ENCODE data around the gene CRHR1.

CRHR1 gene

GRCh38 chr17:45783593-45784292, 377 bp upstream of the CRHR1 start:
- peak overlapping the region; percentile 93 to 100 (median 100) for H3K4me2 ChIP-seq
- peaks cover 14 to 27% (median 20%) of the 10 kb centered on the region in 10 experiments for H3K4me1 ChIP-seq
- no peaks in the 10 kb centered on the region for H3K9me3 ChIP-seq (replicated peaks in 1 of 11)
- no peak overlapping the region for H3K27ac ChIP-seq
- no peaks in the 10 kb centered on the region for H3K36me3 ChIP-seq
- peak overlapping the region; percentile 56 to 74 (median 65) for H3K4me3 ChIP-seq
- peak overlapping the region in 5 of 11 experiments; percentile 39 to 71 (median 60); a peak in 6 of 22 replicates for H3K9ac ChIP-seq
- peaks cover 71 to 87% (median 79%) of the 10 kb centered on the region in 11 experiments for H3K27me3 ChIP-seq
- peaks cover 0 to 60% (median 26%) of the 10 kb centered on the region in 11 experiments; a peak in 17 of 22 replicates for H4K20me1 ChIP-seq
- no peak for TF ChIP-seq Cebpa-rat (IDR thresholded peaks at IDR 0.05)

- H3K4me1 ChIP-seq, result peaks cover 21 to 38% (median 29%) of the 10 kb centered on the region in 10 experiments
- H3K27me3 ChIP-seq, result peaks cover 71 to 93% (median 81%) of the 10 kb centered on the region in 11 experiments
- H4K20me1 ChIP-seq, result peaks cover 0 to 60% (median 26%) of the 10 kb centered on the region in 11 experiments; a peak in 17 of 22 replicates
- H3K27ac ChIP-seq, result no peak overlapping the region
- H3K4me3 ChIP-seq, result peak overlapping the region; percentile 56 to 74 (median 65)
- peak overlapping the region; percentile 93 to 100 (median 100) for H3K4me2 ChIP-seq
- no peak for TF ChIP-seq Cebpa-rat (IDR thresholded peaks at IDR 0.05)
- H3K36me3 ChIP-seq, result no peaks in the 10 kb centered on the region
- H3K9me3 ChIP-seq (replicated peaks in 1 of 11), result no peaks in the 10 kb centered on the region
- H3K9ac ChIP-seq, result peak overlapping the region; percentile 22 to 71 (median 54); a peak in 17 of 22 replicates
Observed at GRCh38 chr17:45784741-45785479, 790 bp downstream of the CRHR1 start.

- H3K27me3 ChIP-seq, result peaks cover 71 to 86% (median 83%) of the 10 kb centered on the region in 11 experiments
- no peak overlapping the region for H3K27ac ChIP-seq
- H3K4me1 ChIP-seq, result peaks cover 21 to 43% (median 34%) of the 10 kb centered on the region in 10 experiments
- H3K9me3 ChIP-seq (replicated peaks in 1 of 11), result no peaks in the 10 kb centered on the region
- peak overlapping the region; percentile 93 to 100 (median 100) for H3K4me2 ChIP-seq
- H3K9ac ChIP-seq, result peak overlapping the region in 4 of 11 experiments; percentile 48 to 71 (median 61); a peak in 4 of 22 replicates
- peaks cover 0 to 65% (median 26%) of the 10 kb centered on the region in 11 experiments; a peak in 17 of 22 replicates for H4K20me1 ChIP-seq
- H3K4me3 ChIP-seq, result peak overlapping the region; percentile 56 to 74 (median 65); a peak in 19 of 20 replicates
- TF ChIP-seq Cebpa-rat (IDR thresholded peaks at IDR 0.05), result no peak
- H3K36me3 ChIP-seq, result no peaks in the 10 kb centered on the region
Observed at GRCh38 chr17:45785480-45786193, 1.5 kb downstream of the CRHR1 start.

- Histone ChIP-seq H3K27ac (no peak overlapping the region), H3K9me3 (replicated peaks in 1 of 11) (no peaks in the 10 kb centered on the region), H4K20me1 (peaks cover 0 to 66% (median 26%) of the 10 kb centered on the region in 11 experiments; a peak in 17 of 22 replicates), H3K9ac (no peak overlapping the region), H3K27me3 (peaks cover 67 to 86% (median 77%) of the 10 kb centered on the region in 11 experiments), H3K4me3 (no peak overlapping the region), H3K4me2 (no peak overlapping the region), H3K4me1 (peaks cover 21 to 43% (median 34%) of the 10 kb centered on the region in 10 experiments), H3K36me3 (no peaks in the 10 kb centered on the region)
- no peak for TF ChIP-seq Cebpa-rat (IDR thresholded peaks at IDR 0.05)
Observed at GRCh38 chr17:45786349-45786748, 2.2 kb downstream of the CRHR1 start.

GRCh38 chr17:45787044-45787443, 2.9 kb downstream of the CRHR1 start:
- peaks cover 0 to 60% (median 26%) of the 10 kb centered on the region in 11 experiments; a peak in 17 of 22 replicates for H4K20me1 ChIP-seq
- no peak overlapping the region for H3K27ac ChIP-seq
- no peak overlapping the region for H3K4me2 ChIP-seq
- TF ChIP-seq Cebpa-rat (IDR thresholded peaks at IDR 0.05), result no peak
- H3K4me1 ChIP-seq, result peaks cover 21 to 43% (median 34%) of the 10 kb centered on the region in 10 experiments
- no peaks in the 10 kb centered on the region for H3K9me3 ChIP-seq (replicated peaks in 1 of 11)
- H3K36me3 ChIP-seq, result no peaks in the 10 kb centered on the region
- peaks cover 60 to 82% (median 70%) of the 10 kb centered on the region in 11 experiments for H3K27me3 ChIP-seq
- no peak overlapping the region for H3K4me3 ChIP-seq
- no peak overlapping the region for H3K9ac ChIP-seq

- no peak overlapping the region for H3K9ac ChIP-seq
- H3K9me3 ChIP-seq (replicated peaks in 1 of 11), result no peaks in the 10 kb centered on the region
- no peak overlapping the region for H3K27ac ChIP-seq
- peaks cover 0 to 58% (median 23%) of the 10 kb centered on the region in 11 experiments; a peak in 17 of 22 replicates for H4K20me1 ChIP-seq
- TF ChIP-seq Cebpa-rat (IDR thresholded peaks at IDR 0.05), result no peak
- peaks cover 54 to 76% (median 64%) of the 10 kb centered on the region in 11 experiments for H3K27me3 ChIP-seq
- H3K4me2 ChIP-seq, result no peak overlapping the region
- H3K36me3 ChIP-seq, result no peaks in the 10 kb centered on the region
- H3K4me3 ChIP-seq, result no peak overlapping the region
- H3K4me1 ChIP-seq, result peaks cover 21 to 43% (median 34%) of the 10 kb centered on the region in 10 experiments
Observed at GRCh38 chr17:45787656-45788055, 3.5 kb downstream of the CRHR1 start.

GRCh38 chr17:45788057-45788456, 3.9 kb downstream of the CRHR1 start:
- Histone ChIP-seq H3K4me1 (peaks cover 21 to 42% (median 34%) of the 10 kb centered on the region in 10 experiments), H3K36me3 (no peaks in the 10 kb centered on the region), H3K27me3 (peaks cover 50 to 72% (median 60%) of the 10 kb centered on the region in 11 experiments), H3K9me3 (replicated peaks in 1 of 11) (no peaks in the 10 kb centered on the region), H3K9ac (no peak overlapping the region), H3K4me3 (no peak overlapping the region), H3K4me2 (no peak overlapping the region), H4K20me1 (peaks cover 0 to 58% (median 21%) of the 10 kb centered on the region in 11 experiments; a peak in 17 of 22 replicates), H3K27ac (no peak overlapping the region)
- TF ChIP-seq Cebpa-rat (IDR thresholded peaks at IDR 0.05), result no peak

- TF ChIP-seq Cebpa-rat (IDR thresholded peaks at IDR 0.05), result no peak
- Histone ChIP-seq H3K36me3 (no peaks in the 10 kb centered on the region), H3K27me3 (peaks cover 31 to 54% (median 42%) of the 10 kb centered on the region in 11 experiments)
Observed at GRCh38 chr17:45789874-45790273, 5.8 kb downstream of the CRHR1 start.

More at GRCh38 chr17:45789874-45790273, 5.8 kb downstream of the CRHR1 start:
- no peaks in the 10 kb centered on the region for H3K9me3 ChIP-seq (replicated peaks in 1 of 11)
- no peak overlapping the region for H3K9ac ChIP-seq
- no peak overlapping the region for H3K27ac ChIP-seq
- peaks cover 0 to 51% (median 8%) of the 10 kb centered on the region in 11 experiments; a peak in 15 of 22 replicates for H4K20me1 ChIP-seq
- peak overlapping the region; percentile 8 to 62 (median 43); a peak in 17 of 22 replicates for H3K4me2 ChIP-seq
- H3K4me1 ChIP-seq, result peaks cover 7 to 27% (median 21%) of the 10 kb centered on the region in 10 experiments
- H3K4me3 ChIP-seq, result no peak overlapping the region
